ENCODE results near the gene ATP2A1. TPM values are rescaled to one million over a fixed set of nuclear protein-coding genes. Genes with fewer than 3 reads are reported as not detected.
A peak's percentile ranks its signal among the peaks of the same experiment; 100 is the strongest.
"Not testable (repeated sequence)": the region's sequence is repeated elsewhere in the genome, so short reads cannot be mapped to it uniquely, and the experiment has no call there.

The ATP2A1 gene
- total and polyA plus RNA-seq, 2 experiments from 2014 or later: 2.6 TPM

DNA sequence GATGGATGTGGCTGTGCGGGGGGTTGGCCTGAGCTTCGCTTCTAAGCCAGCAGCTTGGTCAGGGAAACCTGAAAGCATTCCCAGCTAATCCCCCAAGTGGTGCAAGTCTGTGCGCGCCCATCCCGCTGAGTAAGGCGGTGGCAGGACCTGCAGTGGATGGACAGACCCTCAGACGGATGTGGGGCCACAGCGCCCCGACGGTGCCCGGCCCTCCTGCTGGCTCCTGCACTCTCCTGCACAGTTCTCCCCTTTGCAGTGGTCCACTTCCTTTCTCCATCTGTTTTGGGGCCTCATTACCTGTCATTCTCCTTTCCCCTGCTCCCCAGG, 2.3 kb downstream of the ATP2A1 start:
- no peaks in the 10 kb centered on the region for H3K9me3 ChIP-seq (ENCODE audit: low read depth)
- H3K36me3 ChIP-seq: no peaks in the 10 kb centered on the region
- no peaks in the 10 kb centered on the region for H3K27me3 ChIP-seq
- no peak overlapping the region for H3K27ac ChIP-seq
- peaks cover 25% of the 10 kb centered on the region for H3K4me1 ChIP-seq (ENCODE audit: low read depth)
- TF ChIP-seq, protein P1, sequence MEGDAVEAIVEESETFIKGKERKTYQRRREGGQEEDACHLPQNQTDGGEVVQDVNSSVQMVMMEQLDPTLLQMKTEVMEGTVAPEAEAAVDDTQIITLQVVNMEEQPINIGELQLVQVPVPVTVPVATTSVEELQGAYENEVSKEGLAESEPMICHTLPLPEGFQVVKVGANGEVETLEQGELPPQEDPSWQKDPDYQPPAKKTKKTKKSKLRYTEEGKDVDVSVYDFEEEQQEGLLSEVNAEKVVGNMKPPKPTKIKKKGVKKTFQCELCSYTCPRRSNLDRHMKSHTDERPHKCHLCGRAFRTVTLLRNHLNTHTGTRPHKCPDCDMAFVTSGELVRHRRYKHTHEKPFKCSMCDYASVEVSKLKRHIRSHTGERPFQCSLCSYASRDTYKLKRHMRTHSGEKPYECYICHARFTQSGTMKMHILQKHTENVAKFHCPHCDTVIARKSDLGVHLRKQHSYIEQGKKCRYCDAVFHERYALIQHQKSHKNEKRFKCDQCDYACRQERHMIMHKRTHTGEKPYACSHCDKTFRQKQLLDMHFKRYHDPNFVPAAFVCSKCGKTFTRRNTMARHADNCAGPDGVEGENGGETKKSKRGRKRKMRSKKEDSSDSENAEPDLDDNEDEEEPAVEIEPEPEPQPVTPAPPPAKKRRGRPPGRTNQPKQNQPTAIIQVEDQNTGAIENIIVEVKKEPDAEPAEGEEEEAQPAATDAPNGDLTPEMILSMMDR (IDR thresholded peaks at IDR 0.05; ENCODE audit: low read depth, low read length): no peak
- no peak for DNase-seq (ENCODE audit: low read depth in 1 of 2, low spot score in 1 of 2)
- peak overlapping the region; percentile 65 for H3K4me3 ChIP-seq

DNA sequence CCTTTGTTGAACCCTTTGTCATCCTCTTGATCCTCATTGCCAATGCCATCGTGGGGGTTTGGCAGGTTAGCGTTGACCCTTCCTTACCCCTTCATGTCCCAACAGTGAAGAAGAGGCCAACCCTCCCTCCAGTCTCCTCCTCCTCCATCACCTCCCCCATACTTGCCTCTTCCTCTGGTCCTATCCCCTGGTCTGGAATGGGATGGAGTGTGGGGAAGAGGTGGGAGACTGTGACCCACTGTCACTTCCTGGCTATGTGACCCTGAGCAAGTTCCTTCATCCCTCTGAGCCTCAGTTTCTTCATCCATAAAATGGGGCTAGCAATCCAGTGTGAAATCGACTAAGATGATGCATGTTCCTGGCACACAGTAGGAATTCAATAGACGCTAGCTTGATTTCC, 2.7 kb downstream of the ATP2A1 start:
- Histone ChIP-seq H3K9me3 (ENCODE audit: low read depth) (no peaks in the 10 kb centered on the region), H3K27me3 (no peaks in the 10 kb centered on the region), H3K4me1 (ENCODE audit: low read depth) (peaks cover 24% of the 10 kb centered on the region), H3K27ac (no peak overlapping the region), H3K36me3 (no peaks in the 10 kb centered on the region), H3K4me3 (no peak overlapping the region)
- no peak for DNase-seq (ENCODE audit: low read depth in 1 of 2, low spot score in 1 of 2)
- TF ChIP-seq, protein P1 (IDR thresholded peaks at IDR 0.05; ENCODE audit: low read depth, low read length): no peak

DNA sequence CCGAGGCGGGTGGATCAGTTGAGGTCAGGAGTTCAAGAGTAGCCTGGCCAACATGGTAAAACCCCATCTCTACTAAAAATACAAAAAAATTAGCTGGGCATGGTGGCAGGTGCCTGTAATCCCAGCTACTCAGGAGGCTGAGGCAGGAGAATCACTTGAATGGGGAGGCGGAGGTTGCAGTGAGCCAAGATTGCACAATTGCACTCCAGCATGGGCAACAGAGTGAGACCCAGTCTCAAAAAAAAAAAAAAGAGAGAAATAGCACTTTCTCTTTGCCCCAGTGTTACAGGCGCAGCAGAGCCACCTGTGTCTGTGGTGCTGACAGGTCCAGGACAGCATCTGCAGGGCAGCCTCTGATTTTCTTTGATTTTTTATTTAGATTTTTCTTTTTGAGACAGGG, 3.3 kb downstream of the ATP2A1 start:
- not testable (repeated sequence) for H3K4me3 ChIP-seq; H3K36me3 ChIP-seq; H3K9me3 ChIP-seq (ENCODE audit: low read depth); H3K27ac ChIP-seq; H3K27me3 ChIP-seq; DNase-seq (ENCODE audit: low read depth in 1 of 2, low spot score in 1 of 2)
- peaks cover 24% of the 10 kb centered on the region for H3K4me1 ChIP-seq (ENCODE audit: low read depth)

DNA sequence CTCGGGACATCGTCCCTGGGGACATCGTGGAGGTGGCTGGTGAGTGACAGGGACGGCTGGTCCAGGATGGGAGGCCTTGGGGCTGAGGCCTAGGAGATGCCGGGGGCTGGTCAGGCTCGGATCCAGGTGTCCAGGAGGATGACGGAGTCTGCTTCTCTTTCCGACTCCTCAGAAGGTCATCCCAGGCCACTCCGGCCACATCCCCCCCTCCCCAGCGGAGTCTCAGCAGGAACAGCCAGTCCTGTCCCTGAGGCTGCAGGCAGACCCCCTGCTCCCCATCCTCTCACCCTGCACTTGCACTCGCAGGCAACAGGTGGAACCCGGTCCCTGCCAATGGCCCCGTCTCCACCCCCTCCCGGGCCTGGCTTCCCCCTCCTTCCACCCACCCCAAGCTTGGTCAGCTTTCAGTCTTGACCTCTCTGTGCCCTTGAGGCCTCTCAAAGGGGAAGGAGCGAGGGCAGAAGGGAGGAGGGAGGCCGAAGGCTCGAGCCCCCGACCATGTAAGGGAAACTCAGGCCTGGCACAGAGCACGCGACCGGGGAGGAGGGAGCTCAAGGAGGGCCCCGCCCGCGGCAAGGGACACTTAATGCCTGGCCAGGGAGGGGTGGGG, 4.4 kb downstream of the ATP2A1 start:
- DNase-seq (ENCODE audit: low read depth in 1 of 2, low spot score in 1 of 2): peak in 1 of 2 donors; percentile 82

DNA sequence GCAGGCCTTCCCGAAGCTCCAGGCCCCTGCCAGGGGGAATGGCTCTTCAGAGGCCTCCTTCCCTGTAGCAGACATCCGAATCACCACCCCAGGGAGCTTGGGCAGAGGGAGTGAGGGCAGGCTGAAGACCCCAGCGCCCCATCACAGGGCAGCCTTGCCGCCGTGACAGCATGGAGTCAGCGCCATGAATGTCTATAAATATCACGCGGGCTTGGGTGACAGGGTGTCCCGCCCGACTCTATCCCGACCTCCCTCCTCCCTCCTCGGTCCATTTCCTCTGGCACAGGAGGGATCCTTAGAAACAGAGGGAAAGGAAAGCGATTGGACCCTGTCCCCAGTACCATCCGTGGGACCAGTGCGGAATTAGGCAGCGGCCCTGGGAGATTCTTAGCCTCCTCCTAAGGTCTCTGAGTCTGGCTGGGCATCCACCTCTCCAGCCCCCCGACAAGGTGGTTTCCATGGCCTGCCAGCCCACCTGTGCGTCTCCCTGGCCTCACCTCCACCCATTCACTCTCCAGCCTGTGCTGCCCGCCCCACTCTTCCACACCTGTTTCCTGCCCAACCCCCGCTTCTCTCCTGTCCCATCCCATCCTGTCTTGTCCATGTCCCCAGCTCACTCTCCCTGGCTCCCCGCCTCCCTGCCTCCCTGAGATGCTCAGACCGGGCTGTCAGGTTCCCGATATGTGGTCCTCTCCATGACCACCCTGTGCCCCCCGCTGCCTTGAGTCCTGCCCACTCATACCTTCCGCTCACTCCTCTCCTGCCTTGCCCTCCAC, 5.1 kb downstream of the ATP2A1 start:
- no peak overlapping the region for H3K4me3 ChIP-seq
- no peaks in the 10 kb centered on the region for H3K27me3 ChIP-seq
- TF ChIP-seq, protein P1 (IDR thresholded peaks at IDR 0.05; ENCODE audit: low read depth, low read length): no peak
- no peaks in the 10 kb centered on the region for H3K9me3 ChIP-seq (ENCODE audit: low read depth)
- peak overlapping the region; percentile 98 for H3K27ac ChIP-seq
- peaks cover 24% of the 10 kb centered on the region for H3K4me1 ChIP-seq (ENCODE audit: low read depth)
- H3K36me3 ChIP-seq: no peaks in the 10 kb centered on the region
- DNase-seq (ENCODE audit: low read depth in 1 of 2, low spot score in 1 of 2): no peak

More for the DNA sequence above, 4.4 kb downstream of the ATP2A1 start:
- TF ChIP-seq, protein P1 (IDR thresholded peaks at IDR 0.05; ENCODE audit: low read depth, low read length): no peak
- Histone ChIP-seq H3K4me1 (ENCODE audit: low read depth) (peaks cover 24% of the 10 kb centered on the region), H3K27me3 (no peaks in the 10 kb centered on the region), H3K36me3 (no peaks in the 10 kb centered on the region), H3K4me3 (no peak overlapping the region), H3K27ac (peak overlapping the region; percentile 98), H3K9me3 (ENCODE audit: low read depth) (no peaks in the 10 kb centered on the region)

DNA sequence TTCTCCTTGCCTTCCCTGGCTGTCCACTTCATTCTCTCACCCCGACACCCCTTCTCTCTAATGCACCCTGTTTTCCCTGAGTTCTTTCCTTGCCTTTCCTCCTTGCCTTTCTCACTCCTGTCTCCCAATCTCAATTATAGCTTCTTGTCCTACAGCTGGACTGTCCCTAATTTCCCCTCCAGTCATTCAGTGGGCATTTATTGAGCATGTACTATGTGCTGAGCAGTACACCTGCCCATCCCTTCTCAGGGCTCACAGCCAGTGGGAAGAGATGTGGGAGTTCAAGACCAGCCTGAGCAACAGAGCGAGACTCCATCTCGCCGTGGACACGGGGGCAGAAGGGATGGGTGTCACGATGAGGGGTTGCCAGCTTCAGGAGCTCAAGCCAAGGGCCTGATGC, 5.8 kb downstream of the ATP2A1 start:
- TF ChIP-seq, protein P1 (IDR thresholded peaks at IDR 0.05; ENCODE audit: low read depth, low read length): no peak
- H3K4me3 ChIP-seq: no peak overlapping the region
- H3K36me3 ChIP-seq: no peaks in the 10 kb centered on the region
- no peaks in the 10 kb centered on the region for H3K27me3 ChIP-seq
- H3K9me3 ChIP-seq (ENCODE audit: low read depth): no peaks in the 10 kb centered on the region
- no peak overlapping the region for H3K27ac ChIP-seq
- DNase-seq (ENCODE audit: low read depth in 1 of 2, low spot score in 1 of 2): no peak
- H3K4me1 ChIP-seq (ENCODE audit: low read depth): peaks cover 24% of the 10 kb centered on the region

All from cardiac muscle cell (in vitro differentiated cells and primary cell).